ENCODE measurements around the gene CD244.

DNA sequence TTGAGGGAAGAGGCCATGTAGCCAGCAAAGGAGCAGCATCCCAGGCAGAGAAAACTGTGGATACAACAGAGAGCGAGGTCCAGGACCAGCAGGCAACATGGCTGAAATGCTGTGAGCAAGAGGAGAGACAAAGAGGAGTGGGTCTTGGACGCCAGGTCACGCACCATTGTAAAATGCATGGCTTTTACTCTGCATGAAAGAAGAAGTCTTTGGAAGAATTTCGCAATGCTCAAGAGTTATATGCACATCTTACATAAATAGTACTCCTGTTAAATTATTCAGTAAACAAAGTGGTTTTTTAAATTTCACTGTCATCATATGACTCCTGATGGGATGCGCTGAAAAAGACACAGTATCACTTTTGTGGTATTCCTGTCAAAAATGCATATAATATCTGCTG is 3.5 kb downstream of the CD244 start:
- no peak for TF ChIP-seq POLR2A (IDR thresholded peaks at IDR 0.05)
- TF ChIP-seq CTCF (IDR thresholded peaks at IDR 0.05) = no peak
